ENCODE measurements around the gene CYB5RL.

- TF ChIP-seq CTCF (IDR thresholded peaks at IDR 0.05) (no peak), POLR2A (IDR thresholded peaks at IDR 0.05) (no peak)
These were observed 30.9 kb upstream of the CYB5RL start for GRCh38 chr1:54230507-54231339.

Measured in thyroid gland (tissue), 4 donors.